H1 (cell line): ENCODE measurements around the gene NUDT7. TPM values are rescaled to one million over a fixed set of nuclear protein-coding genes. Genes with fewer than 3 reads are reported as not detected.

Experiments
- CTCF ChIA-PET: fragments of 300-600 bp; sonication (Branson Sonifier 250); formaldehyde crosslinking; loops from one replicate; lab custom pipeline; 2021; ENCODE audit not compliant: partially characterized antibody; lab: Charles Lee
- POLR2A ChIA-PET: fragments of 300-600 bp; sonication (Branson Sonifier 250); formaldehyde crosslinking; loops from one replicate; lab custom pipeline; 2021; ENCODE audit warnings: inconsistent platforms; ENCODE audit not compliant: partially characterized antibody; lab: Charles Lee
- DNase-seq, 2 experiments: peaks; one replicate each; pipeline versions ENCODE4 v3.0.0 to v3.0.0-alpha.2; 2010 to 2022; ENCODE audit warnings: low spot score in 2 of 2, low read depth in 1 of 2, mixed read lengths in 1 of 2
- FAIRE-seq: peaks from 2 replicates; lab custom pipeline; 2011; peaks lifted over from hg19 to GRCh38; lab: Jason Lieb, UNC
- H2AFZ ChIP-seq: 2 replicates; pipeline ENCODE4 v1.8.1; 2012; ENCODE audit warnings: low read length, inconsistent platforms
- H2AK5ac ChIP-seq: 2 replicates; pipeline ENCODE4 v1.6.1; 2013; ENCODE audit warnings: low read depth, low read length
- H2BK120ac ChIP-seq: replicated peaks from 2 replicates; pipeline ENCODE3; 2013; ENCODE audit warnings: low read depth, low read length, inconsistent platforms
- H2BK12ac ChIP-seq: 2 replicates; pipeline ENCODE4 v1.6.1; 2013; ENCODE audit warnings: low read depth, low read length
- H2BK15ac ChIP-seq: 2 replicates; pipeline ENCODE4 v1.6.1; 2013; ENCODE audit warnings: low read length
- H2BK20ac ChIP-seq: 2 replicates; pipeline ENCODE4 v1.6.1; 2013; ENCODE audit warnings: low read length
- H2BK5ac ChIP-seq: 2 replicates; pipeline ENCODE4 v1.6.1; 2013; ENCODE audit warnings: low read depth, low read length
- H3K14ac ChIP-seq: 2 replicates; pipeline ENCODE4 v1.6.1; 2013; ENCODE audit warnings: inconsistent platforms; ENCODE audit not compliant: insufficient read length
- H3K18ac ChIP-seq: 2 replicates; pipeline ENCODE4 v1.6.1; 2013; ENCODE audit warnings: low read length; ENCODE audit errors: extremely low read depth
- H3K23ac ChIP-seq: 2 replicates; pipeline ENCODE4 v1.6.1; 2013; ENCODE audit warnings: inconsistent platforms; ENCODE audit not compliant: insufficient read length
- H3K23me2 ChIP-seq: 2 replicates; pipeline ENCODE4 v1.6.1; 2013; ENCODE audit warnings: low read depth, low read length
- H3K27ac ChIP-seq: 2 replicates; pipeline ENCODE4 v1.6.1; 2011; ENCODE audit warnings: low read depth, low read length, inconsistent platforms
- H3K27me3 ChIP-seq, 4 experiments: replicated peaks in 1 of 4; 1 replicate in 1 of 4; 2 replicates in 3 of 4; pipeline versions ENCODE4 v1.6.1 to v1.8.1; 2011 to 2013; ENCODE audit warnings: low read length in 3 of 4, mild to moderate bottlenecking in 3 of 4, inconsistent platforms in 2 of 4, mixed read lengths in 2 of 4, moderate library complexity in 1 of 4; ENCODE audit not compliant: control insufficient read depth in 3 of 4, insufficient read depth in 3 of 4; ENCODE audit errors: extremely low read depth in 1 of 4
- H3K36me3 ChIP-seq, 4 experiments: 2 replicates each; pipeline versions ENCODE4 v1.6.1 to v1.8.1; 2011 to 2013; ENCODE audit warnings: mild to moderate bottlenecking in 4 of 4, low read length in 3 of 4, moderate library complexity in 2 of 4, control low read depth in 1 of 4, inconsistent platforms in 1 of 4; ENCODE audit not compliant: insufficient read depth in 4 of 4, control insufficient read depth in 2 of 4
- H3K4ac ChIP-seq: replicated peaks from 2 replicates; pipeline ENCODE3; 2013; ENCODE audit warnings: low read length, low read depth, mixed read lengths, inconsistent platforms; ENCODE audit not compliant: insufficient read length
- H3K4me1 ChIP-seq, 4 experiments: replicated peaks in 1 of 4; 1 replicate in 1 of 4; 2 replicates in 3 of 4; pipeline versions ENCODE4 v1.6.1 to v1.8.1; 2011 to 2013; ENCODE audit warnings: low read length in 3 of 4, inconsistent platforms in 2 of 4, mixed read lengths in 1 of 4; ENCODE audit not compliant: insufficient read depth in 4 of 4, control insufficient read depth in 3 of 4
- H3K4me2 ChIP-seq, 2 experiments: 2 replicates each; pipeline versions ENCODE4 v1.6.1 to v1.8.1; 2011 to 2013; ENCODE audit warnings: low read depth in 2 of 2, low read length in 2 of 2, control low read depth in 1 of 2, inconsistent platforms in 1 of 2, mild to moderate bottlenecking in 1 of 2; ENCODE audit not compliant: insufficient read depth in 1 of 2
- H3K4me3 ChIP-seq, 4 experiments: fragments of 200-600, 300-600 bp in 1 of 4; sonication (generic), shearing (Covaris generic), sonication (Bioruptor Twin) in 1 of 4; 2 replicates each; pipeline versions ENCODE4 v1.5.1 to v1.8.1; 2011 to 2016; ENCODE audit warnings: low read length in 4 of 4, low read depth in 3 of 4, control low read depth in 2 of 4, inconsistent platforms in 2 of 4, mild to moderate bottlenecking in 2 of 4, mixed read lengths in 1 of 4, moderate library complexity in 1 of 4; ENCODE audit not compliant: insufficient read depth in 2 of 4; ENCODE audit errors: extremely low read depth in 1 of 4
- H3K56ac ChIP-seq: replicated peaks from 2 replicates; pipeline ENCODE3; 2013; ENCODE audit warnings: low read depth, mild to moderate bottlenecking, mixed read lengths, low read length, inconsistent platforms; ENCODE audit not compliant: insufficient read length
- H3K79me1 ChIP-seq: 2 replicates; pipeline ENCODE4 v1.6.1; 2013; ENCODE audit warnings: low read depth, low read length, control low read depth
- H3K79me2 ChIP-seq, 2 experiments: 2 replicates each; pipeline versions ENCODE4 v1.6.1 to v1.8.1; 2012 to 2013; ENCODE audit warnings: low read length in 2 of 2, mild to moderate bottlenecking in 2 of 2, inconsistent platforms in 1 of 2; ENCODE audit not compliant: insufficient read depth in 2 of 2, control insufficient read depth in 1 of 2
- H3K9ac ChIP-seq, 4 experiments: replicated peaks in 1 of 4; 1 replicate in 1 of 4; 2 replicates in 3 of 4; pipeline versions ENCODE4 v1.6.1 to v1.8.1; 2011 to 2013; ENCODE audit warnings: low read depth in 3 of 4, low read length in 3 of 4, control low read depth in 2 of 4, mild to moderate bottlenecking in 2 of 4, moderate library complexity in 2 of 4, inconsistent platforms in 1 of 4; ENCODE audit errors: extremely low read depth in 1 of 4
- H3K9me3 ChIP-seq, 2 experiments: 2 replicates each; pipeline versions ENCODE4 v1.6.1 to v1.8.1; 2012 to 2013; ENCODE audit warnings: mild to moderate bottlenecking in 2 of 2, moderate library complexity in 2 of 2, control low read depth in 1 of 2, inconsistent platforms in 1 of 2, low read depth in 1 of 2, low read length in 1 of 2, mixed read lengths in 1 of 2; ENCODE audit not compliant: insufficient read depth in 2 of 2
- H4K20me1 ChIP-seq, 2 experiments: replicated peaks in 1 of 2; 2 replicates each; pipeline versions ENCODE3 to v1.8.1; 2011 to 2013; ENCODE audit warnings: inconsistent platforms in 2 of 2, low read length in 2 of 2, mild to moderate bottlenecking in 1 of 2; ENCODE audit not compliant: insufficient read depth in 2 of 2, control insufficient read depth in 1 of 2
- H4K5ac ChIP-seq: 2 replicates; pipeline ENCODE4 v1.6.1; 2013; ENCODE audit warnings: low read length, low read depth, mixed read lengths, inconsistent platforms; ENCODE audit not compliant: insufficient read length
- H4K8ac ChIP-seq: 2 replicates; pipeline ENCODE4 v1.8.0; 2013; ENCODE audit warnings: mild to moderate bottlenecking, moderate library complexity, low read length, inconsistent platforms; ENCODE audit not compliant: insufficient read depth; ENCODE audit errors: extremely low read depth
- H4K91ac ChIP-seq: replicated peaks from 2 replicates; pipeline ENCODE3; 2013; ENCODE audit warnings: low read length, mixed read lengths, inconsistent platforms; ENCODE audit not compliant: insufficient read length
- CBX8 ChIP-seq: fragments of 300-800, 300-1000 bp; sonication (generic); IDR thresholded peaks from 2 replicates; pipeline ENCODE4 v1.7.1; 2016; ENCODE audit warnings: low read depth, low read length, borderline replicate concordance
- SIRT6 ChIP-seq: IDR thresholded peaks from one replicate; pipeline ENCODE4 v1.7.1; 2012; ENCODE audit warnings: low read length, inconsistent platforms
- WGBS, 2 experiments: shearing (Covaris generic) in 1 of 2; methylation state at CpG; one replicate each; pipeline versions ENCODE4 v1.1.6 to v1.1.7; 2013 to 2015; ENCODE audit warnings: low lambda C conversion rate in 2 of 2, mixed read lengths in 2 of 2, inconsistent platforms in 1 of 2, low coverage in 1 of 2, missing lambda C conversion rate in 1 of 2; ENCODE audit not compliant: insufficient replicate concordance in 2 of 2, insufficient coverage in 1 of 2, insufficient read length in 1 of 2; ENCODE audit errors: extremely low coverage in 1 of 2, missing lambda C conversion rate in 1 of 2; 5-methylcytosine and 5-hydroxymethylcytosine counted together
- polyA plus RNA-seq, 7 experiments: library from polyadenylated mRNA; depleted of rRNA in 3 of 7; stranded (reverse) in 5 of 7; unstranded in 2 of 7; fragments of >200 nt in 5 of 7; fragments of 200-250 nt in 2 of 7; gene quantifications; 1 replicate in 5 of 7; 2 replicates in 1 of 7; 4 replicates in 1 of 7; pipeline versions ENCODE4 v1.2.1 to v1.2.3, GENCODE V29; 2011 to 2013; ENCODE audit warnings: missing spikeins in 2 of 7, mixed read lengths in 2 of 7
- total RNA-seq: library from RNA; stranded (reverse); fragmentation: NEBNext Ultra II Directional; extraction: Animal tissue kit (Norgen Biotek cat#: 25700); gene quantifications from 2 replicates; pipeline ENCODE4 v1.2.1, GENCODE V29; 2021

Gene NUDT7
- total and polyA plus RNA-seq, 2 of the 8 experiments (the other 6 are each of a cell fraction or from before 2014, with no cell fraction given): 8.8 to 19.7 TPM

- Histone ChIP-seq H3K4me1 (no peaks in the 10 kb centered on the region), H2AFZ (no peak overlapping the region), H3K27ac (no peak overlapping the region), H2BK20ac (no peak overlapping the region), H4K5ac (no peak overlapping the region), H3K23me2 (no peaks in the 10 kb centered on the region), H2BK5ac (no peak overlapping the region), H3K4me3 (no peak overlapping the region), H3K56ac (no peak overlapping the region), H4K20me1 (no peaks in the 10 kb centered on the region), H3K23ac (no peak overlapping the region), H3K36me3 (no peaks in the 10 kb centered on the region), H3K79me1 (no peaks in the 10 kb centered on the region), H3K27me3 (no peaks in the 10 kb centered on the region), H3K18ac (no peak overlapping the region), H3K14ac (no peak overlapping the region), H3K4me2 (no peak overlapping the region), H4K8ac (no peak overlapping the region), H3K9me3 (no peaks in the 10 kb centered on the region; a peak in 1 of 4 replicates), H3K4ac (no peak overlapping the region), H3K9ac (no peak overlapping the region), H3K79me2 (no peaks in the 10 kb centered on the region), H2BK15ac (no peak overlapping the region), H2BK120ac (no peak overlapping the region), H2BK12ac (no peak overlapping the region), H4K91ac (no peak overlapping the region), H2AK5ac (no peak overlapping the region)
- ChIA-PET CTCF (interaction anchor here (0.5 kb wide), 1 partner anchor 291 kb away, joined by 3 read pairs; no protein-coding TSS in a partner anchor), POLR2A (no interaction called here)
- TF ChIP-seq SIRT6 (no peak), CBX8 (no peak)
- WGBS, 2 experiments: 100% methylated on average over 1 of the region's 1 CpG; no CpG with 5 or more reads in 1 of the 2 experiments
- no peak for DNase-seq
- no peak for FAIRE-seq
Measured at GRCh38 chr16:77739559-77739892, 17.2 kb downstream of the NUDT7 start.
